Measurements from ENCODE around the gene DHX58. TPM values are rescaled to one million over a fixed set of nuclear protein-coding genes. Genes with fewer than 3 reads are reported as not detected.

Gene DHX58
- total and polyA plus RNA-seq, 3 donors from 2014 or later = 35.9 to 56.3 (median 51.1) TPM

DNA sequence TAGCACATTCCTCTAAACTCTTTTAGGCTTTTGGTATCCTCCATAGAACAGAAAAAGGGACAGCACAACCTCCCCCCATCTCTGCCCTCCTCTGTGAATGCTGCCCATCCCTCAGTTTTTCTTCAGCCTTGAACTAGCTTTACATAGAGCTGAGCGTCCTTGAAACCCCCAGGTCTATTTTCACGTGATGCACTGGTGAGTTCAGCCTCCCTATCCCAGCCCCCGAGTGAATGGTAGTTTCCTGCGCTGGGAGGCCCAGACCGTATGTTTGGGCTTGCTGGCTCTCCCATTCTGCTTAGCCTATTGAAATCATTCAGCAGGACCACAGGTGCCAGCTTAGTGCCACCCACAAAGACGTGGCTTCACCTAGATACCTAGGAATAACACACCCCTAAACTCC lies 36.7 kb downstream of the DHX58 start:
- Histone ChIP-seq H3K27ac (no peak overlapping the region), H3K4me1 (peaks cover 19% of the 10 kb centered on the region), H3K27me3 (no peaks in the 10 kb centered on the region), H3K4me3 (no peak overlapping the region), H3K9me3 (no peaks in the 10 kb centered on the region), H3K36me3 (ENCODE audit: low read depth, missing control alignments) (no peaks in the 10 kb centered on the region)
- intact Hi-C loops (cut with DNase I; ENCODE audit: low total_unique reads) = no loop called here
- DNase-seq = no peak
- 63 to 68% methylated on average over 6 of the region's 6 CpGs for WGBS, 2 donors
- TF ChIP-seq POLR2A (IDR thresholded peaks at IDR 0.05) = no peak
- TF ChIP-seq, protein P1, sequence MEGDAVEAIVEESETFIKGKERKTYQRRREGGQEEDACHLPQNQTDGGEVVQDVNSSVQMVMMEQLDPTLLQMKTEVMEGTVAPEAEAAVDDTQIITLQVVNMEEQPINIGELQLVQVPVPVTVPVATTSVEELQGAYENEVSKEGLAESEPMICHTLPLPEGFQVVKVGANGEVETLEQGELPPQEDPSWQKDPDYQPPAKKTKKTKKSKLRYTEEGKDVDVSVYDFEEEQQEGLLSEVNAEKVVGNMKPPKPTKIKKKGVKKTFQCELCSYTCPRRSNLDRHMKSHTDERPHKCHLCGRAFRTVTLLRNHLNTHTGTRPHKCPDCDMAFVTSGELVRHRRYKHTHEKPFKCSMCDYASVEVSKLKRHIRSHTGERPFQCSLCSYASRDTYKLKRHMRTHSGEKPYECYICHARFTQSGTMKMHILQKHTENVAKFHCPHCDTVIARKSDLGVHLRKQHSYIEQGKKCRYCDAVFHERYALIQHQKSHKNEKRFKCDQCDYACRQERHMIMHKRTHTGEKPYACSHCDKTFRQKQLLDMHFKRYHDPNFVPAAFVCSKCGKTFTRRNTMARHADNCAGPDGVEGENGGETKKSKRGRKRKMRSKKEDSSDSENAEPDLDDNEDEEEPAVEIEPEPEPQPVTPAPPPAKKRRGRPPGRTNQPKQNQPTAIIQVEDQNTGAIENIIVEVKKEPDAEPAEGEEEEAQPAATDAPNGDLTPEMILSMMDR (IDR thresholded peaks at IDR 0.05) = no peak

DNA sequence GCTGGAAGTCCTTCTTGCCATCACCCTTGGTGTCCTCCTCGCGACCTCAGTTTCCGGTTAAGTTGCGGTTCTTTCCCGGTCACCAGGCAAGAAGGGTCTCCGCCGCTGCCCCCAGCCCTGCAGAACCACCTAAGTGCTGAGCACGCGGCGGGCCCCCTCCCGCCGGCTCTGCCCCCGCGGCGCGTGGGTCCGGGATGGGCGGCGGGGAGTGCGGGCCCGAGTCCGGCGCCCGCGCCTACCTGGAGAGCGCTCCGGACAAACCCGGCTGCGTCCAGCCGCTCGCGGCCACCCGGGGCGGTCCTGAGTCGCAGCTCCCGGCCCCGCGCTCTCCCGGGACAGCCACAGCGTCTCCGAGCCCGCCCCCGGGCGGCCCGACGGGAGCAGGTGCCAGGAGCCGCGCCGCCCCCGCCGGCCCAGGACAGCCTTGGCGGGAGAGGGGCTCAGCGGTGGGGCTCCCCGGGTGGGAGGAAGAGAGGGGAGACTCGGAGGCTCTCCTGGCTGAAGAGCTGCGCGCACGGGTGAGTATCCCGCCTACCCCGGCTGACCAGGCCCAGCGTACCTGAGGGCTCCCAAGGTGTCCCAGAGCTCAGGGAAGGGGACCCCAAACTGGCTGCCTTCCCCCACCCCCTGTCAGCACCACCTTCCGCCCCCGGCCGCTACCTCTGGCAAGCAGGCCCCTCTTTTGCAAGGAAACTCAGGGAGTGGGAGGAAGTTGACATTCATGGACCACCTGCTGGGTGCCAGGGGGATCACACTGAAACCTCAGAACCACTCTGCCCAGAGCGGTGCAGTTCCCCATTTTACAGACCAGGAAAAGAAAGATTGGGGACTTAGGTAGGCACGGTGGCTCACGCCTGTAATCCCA lies 40.0 kb downstream of the DHX58 start:
- no peaks in the 10 kb centered on the region for H3K36me3 ChIP-seq (ENCODE audit: low read depth, missing control alignments)
- H3K4me1 ChIP-seq = peaks cover 16% of the 10 kb centered on the region
- TF ChIP-seq, protein P1 (IDR thresholded peaks at IDR 0.05) = no peak
- no peak for TF ChIP-seq POLR2A (IDR thresholded peaks at IDR 0.05)
- no peaks in the 10 kb centered on the region for H3K27me3 ChIP-seq
- no peaks in the 10 kb centered on the region for H3K9me3 ChIP-seq
- H3K27ac ChIP-seq = no peak overlapping the region
- intact Hi-C loops (cut with DNase I; ENCODE audit: low total_unique reads) = no loop called here
- 10 to 12% methylated on average over 22 to 25 of the region's 67 CpGs for WGBS, 2 donors
- DNase-seq = no peak
- peak overlapping the region; percentile 39 to 43 for H3K4me3 ChIP-seq

DNA sequence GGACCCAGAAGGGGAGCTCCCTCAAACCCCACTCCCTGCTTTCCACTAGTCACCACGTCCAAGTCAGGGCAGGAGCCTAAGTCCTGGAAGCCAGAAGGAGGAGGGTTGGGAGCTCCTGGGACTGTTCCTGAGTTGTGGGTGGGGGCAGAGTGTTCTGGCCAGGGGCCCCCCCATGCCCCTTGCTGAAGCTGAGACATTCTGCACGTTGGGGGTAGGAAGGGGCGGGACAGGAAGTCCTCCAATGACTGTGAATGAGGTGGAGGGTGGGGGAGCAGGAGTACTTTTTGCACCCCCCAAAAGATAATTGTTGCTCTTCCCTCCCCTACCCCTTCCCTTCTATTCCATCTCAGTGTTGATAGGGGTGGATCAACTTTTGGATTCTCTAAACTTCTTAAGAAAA lies 40.7 kb downstream of the DHX58 start:
- peaks cover 14% of the 10 kb centered on the region for H3K4me1 ChIP-seq
- no peak for DNase-seq
- TF ChIP-seq, protein P1 (IDR thresholded peaks at IDR 0.05) = no peak
- TF ChIP-seq POLR2A (IDR thresholded peaks at IDR 0.05) = no peak
- no peaks in the 10 kb centered on the region for H3K36me3 ChIP-seq (ENCODE audit: low read depth, missing control alignments)
- no peak overlapping the region for H3K27ac ChIP-seq
- H3K27me3 ChIP-seq = no peaks in the 10 kb centered on the region
- peak overlapping the region in 1 of 2 donors; percentile 39 for H3K4me3 ChIP-seq
- 11 to 13% methylated on average over 3 of the region's 3 CpGs for WGBS, 2 donors
- H3K9me3 ChIP-seq = no peaks in the 10 kb centered on the region
- intact Hi-C loops (cut with DNase I; ENCODE audit: low total_unique reads) = no loop called here

DNA sequence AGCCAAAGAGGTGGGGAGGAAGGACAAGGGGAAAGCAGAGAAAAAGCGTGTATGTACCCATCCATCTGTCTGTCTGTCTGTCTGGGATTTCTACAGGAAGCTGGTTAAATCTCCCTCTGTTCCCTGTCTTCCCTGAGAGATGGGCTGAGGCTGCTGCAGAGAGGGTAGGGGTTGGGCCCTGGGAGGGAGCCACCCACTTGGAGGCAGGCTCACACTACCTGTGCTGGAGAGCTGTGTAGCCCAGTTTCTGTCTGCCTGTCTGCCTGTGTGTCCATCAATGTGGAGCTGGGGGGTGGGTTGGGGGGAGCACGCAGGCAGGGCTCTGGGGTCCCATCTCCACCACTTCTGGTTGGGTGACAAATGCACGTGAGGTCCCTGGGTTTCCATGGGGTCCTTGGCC lies 43.5 kb downstream of the DHX58 start:
- DNase-seq = no peak
- WGBS, 2 donors = 90 to 100% methylated on average over 1 to 3 of the region's 3 CpGs
- no peaks in the 10 kb centered on the region for H3K9me3 ChIP-seq
- H3K36me3 ChIP-seq (ENCODE audit: low read depth, missing control alignments) = no peaks in the 10 kb centered on the region
- H3K27me3 ChIP-seq = no peaks in the 10 kb centered on the region
- peaks cover 14% of the 10 kb centered on the region for H3K4me1 ChIP-seq
- H3K4me3 ChIP-seq = no peak overlapping the region
- intact Hi-C loops (cut with DNase I; ENCODE audit: low total_unique reads) = no loop called here
- TF ChIP-seq, protein P1 (IDR thresholded peaks at IDR 0.05) = no peak
- TF ChIP-seq POLR2A (IDR thresholded peaks at IDR 0.05) = no peak
- no peak overlapping the region for H3K27ac ChIP-seq

Measured in testis (tissue), 3 donors.